Astrocyte of the cerebellum (primary cell): ENCODE measurements around the gene CTXN1.
"Not testable (repeated sequence)": the region's sequence is repeated elsewhere in the genome, so short reads cannot be mapped to it uniquely, and the experiment has no call there.

ENCODE experiments used
- DNase-seq: peaks from one replicate; pipeline ENCODE4 v3.0.0-alpha.2; 2011; ENCODE audit warnings: low read depth
- H3K4me3 ChIP-seq: 2 replicates; pipeline ENCODE4 v1.5.1; 2011; ENCODE audit warnings: mild to moderate bottlenecking, low read depth, low read length, moderate library complexity
- in situ Hi-C: cut with HindIII; loops from 2 replicates; pipeline ENCODE4 v1.10.0; 2017; ENCODE audit warnings: low sequenced_read_pairs
- TF ChIP-seq, protein P1 (sequence below): IDR thresholded peaks from 2 replicates; pipeline ENCODE4 v1.5.1; 2012; ENCODE audit warnings: low read length, low read depth, moderate library complexity, mild to moderate bottlenecking; ENCODE audit errors: missing control alignments

Gene CTXN1

DNA sequence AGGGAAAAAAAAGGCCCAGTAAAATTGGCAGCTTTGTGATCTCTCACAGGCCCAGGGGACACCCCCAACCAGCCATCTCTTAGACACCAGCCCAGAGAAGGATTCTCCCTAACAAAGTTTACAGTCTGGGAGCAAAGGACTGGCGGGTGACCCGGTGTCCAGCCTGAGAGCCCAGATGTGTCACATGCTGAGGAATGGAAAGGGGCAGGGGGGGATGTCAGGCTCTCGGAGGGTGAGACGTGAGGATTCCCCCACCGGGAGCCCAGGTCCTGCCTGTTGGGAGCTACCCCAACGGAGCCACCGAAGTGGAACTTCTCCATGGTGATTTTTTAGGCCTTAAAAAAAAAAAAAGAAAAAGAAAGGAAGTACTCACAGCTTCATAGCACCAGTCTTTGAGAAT, 4.8 kb upstream of the CTXN1 start:
- no peak overlapping the region for H3K4me3 ChIP-seq
- in situ Hi-C loops = no loop called here
- TF ChIP-seq, protein P1, sequence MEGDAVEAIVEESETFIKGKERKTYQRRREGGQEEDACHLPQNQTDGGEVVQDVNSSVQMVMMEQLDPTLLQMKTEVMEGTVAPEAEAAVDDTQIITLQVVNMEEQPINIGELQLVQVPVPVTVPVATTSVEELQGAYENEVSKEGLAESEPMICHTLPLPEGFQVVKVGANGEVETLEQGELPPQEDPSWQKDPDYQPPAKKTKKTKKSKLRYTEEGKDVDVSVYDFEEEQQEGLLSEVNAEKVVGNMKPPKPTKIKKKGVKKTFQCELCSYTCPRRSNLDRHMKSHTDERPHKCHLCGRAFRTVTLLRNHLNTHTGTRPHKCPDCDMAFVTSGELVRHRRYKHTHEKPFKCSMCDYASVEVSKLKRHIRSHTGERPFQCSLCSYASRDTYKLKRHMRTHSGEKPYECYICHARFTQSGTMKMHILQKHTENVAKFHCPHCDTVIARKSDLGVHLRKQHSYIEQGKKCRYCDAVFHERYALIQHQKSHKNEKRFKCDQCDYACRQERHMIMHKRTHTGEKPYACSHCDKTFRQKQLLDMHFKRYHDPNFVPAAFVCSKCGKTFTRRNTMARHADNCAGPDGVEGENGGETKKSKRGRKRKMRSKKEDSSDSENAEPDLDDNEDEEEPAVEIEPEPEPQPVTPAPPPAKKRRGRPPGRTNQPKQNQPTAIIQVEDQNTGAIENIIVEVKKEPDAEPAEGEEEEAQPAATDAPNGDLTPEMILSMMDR = no peak
- DNase-seq = no peak

DNA sequence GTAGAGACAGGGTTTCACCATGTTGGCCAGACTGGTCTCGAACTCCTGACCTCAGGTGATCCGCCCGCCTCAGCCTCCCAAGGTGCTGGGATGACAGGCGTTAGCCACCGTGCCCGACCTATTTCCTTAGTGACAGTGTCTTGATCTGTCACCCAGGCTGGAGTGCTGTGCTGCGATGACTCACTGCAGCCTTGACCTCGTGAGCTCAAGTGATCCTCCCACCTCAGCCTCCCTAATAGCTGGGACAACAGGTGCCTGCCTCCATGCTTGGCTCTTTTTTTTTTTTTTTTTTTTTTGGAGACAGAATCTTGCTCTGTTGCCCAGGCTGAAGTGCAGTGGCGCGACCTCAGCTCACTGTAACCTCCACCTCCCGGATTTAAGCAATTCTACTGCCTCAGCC, 4.1 kb upstream of the CTXN1 start:
- H3K4me3 ChIP-seq, DNase-seq, in situ Hi-C loops: not testable (repeated sequence)

DNA sequence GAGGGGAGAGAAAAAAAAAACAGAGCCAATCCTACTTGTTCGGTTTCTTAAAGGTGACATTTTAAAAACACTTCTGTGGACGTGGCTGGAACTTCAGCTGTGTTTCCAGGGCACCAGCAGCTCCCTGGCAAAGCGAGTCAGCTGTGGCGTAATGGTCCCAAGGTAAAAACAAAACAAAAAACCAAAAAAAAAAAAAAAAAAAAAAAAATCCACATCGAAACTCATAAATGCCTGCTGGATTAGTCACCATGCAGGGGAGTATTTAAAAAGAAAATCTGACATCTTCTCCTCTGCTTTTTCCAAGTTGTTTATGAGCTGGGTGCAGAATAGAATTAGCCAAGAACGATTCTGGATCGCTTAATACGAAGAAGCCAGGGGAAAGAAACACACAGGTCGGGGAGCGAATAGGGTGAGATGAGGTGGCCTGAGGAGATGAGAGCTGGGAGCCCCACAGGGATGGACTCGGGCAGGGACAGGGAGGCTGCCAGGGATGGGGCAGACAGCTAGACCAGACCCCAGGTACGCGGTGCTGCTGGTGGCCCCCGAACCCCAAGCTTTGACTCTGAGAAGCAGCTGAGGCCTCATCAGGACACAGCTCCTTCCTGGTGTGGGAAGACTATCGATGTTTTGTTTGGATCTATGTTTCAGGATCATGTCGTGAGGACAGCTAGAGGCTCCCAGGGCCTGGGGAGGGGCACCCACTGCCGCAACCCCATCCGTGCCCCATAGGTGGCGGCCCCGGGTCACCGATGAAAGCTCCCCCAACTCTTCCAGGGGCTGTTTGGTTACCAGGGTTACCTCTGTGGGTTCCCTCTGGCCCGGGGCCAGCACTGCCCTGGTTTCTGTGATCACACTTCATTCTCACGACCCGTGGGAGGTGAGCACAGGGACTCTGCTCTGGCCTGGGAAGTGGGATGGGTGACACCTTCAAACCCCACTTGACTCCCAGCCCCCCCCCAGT, 3.1 kb upstream of the CTXN1 start:
- TF ChIP-seq, protein P1 = peak; percentile 54
- DNase-seq = peak; percentile 76
- in situ Hi-C loops = no loop called here
- H3K4me3 ChIP-seq = no peak overlapping the region

DNA sequence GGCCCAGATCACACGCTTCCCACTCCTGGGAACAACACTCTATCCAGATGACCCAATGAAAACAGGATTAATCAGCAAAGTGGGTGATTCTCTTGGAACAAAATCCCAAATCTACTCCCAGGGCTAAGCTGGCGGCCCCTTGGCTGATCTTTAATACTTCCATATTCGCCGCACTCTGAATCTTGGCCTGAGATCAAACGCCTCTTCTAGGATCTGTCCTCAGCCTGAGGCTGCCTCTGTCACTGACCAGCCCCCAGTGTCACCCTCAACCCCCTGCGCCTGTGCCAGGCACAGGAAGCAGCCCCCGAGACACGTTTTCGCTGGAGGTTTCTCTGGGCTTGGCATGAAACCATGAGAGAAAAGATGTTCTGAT, 2.4 kb upstream of the CTXN1 start:
- H3K4me3 ChIP-seq = no peak overlapping the region
- TF ChIP-seq, protein P1 = no peak
- in situ Hi-C loops = no loop called here
- DNase-seq = no peak

DNA sequence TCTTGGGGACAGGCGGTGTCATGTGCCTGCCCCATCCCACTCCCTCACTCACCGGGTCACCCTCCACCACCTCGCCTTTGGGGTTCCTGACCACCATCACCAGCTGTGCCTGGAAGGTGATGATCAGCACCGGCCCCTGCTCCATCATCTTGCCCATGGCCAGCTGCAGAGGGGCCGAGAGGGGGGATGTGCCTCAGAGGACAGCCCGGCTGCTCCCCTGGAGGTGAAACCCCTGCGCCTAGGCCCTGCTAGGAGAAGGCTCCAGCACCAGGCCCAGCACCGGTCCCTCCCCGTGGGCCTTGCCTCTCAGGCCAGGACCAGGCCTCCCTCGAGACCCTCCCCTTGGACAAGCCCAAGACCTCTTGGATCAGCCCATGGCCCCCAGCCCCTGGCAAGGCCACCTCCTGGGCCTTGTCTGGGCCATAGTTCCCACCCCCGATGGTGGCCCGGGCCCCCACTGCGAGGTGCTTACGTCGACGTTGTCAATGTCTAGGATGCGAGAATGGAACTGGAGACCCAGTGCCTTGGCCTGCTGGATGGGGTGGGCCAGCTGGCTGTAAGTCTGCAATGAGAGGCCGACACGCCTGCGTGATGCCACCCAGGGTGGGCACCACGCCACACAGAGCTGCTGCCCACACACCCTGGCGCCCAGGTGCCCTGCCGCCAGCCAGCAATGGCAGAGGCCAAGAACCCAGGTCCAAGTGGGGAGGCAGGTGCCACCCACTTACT, 1.8 kb upstream of the CTXN1 start:
- TF ChIP-seq, protein P1 = no peak
- no peak overlapping the region for H3K4me3 ChIP-seq
- in situ Hi-C loops = no loop called here

DNA sequence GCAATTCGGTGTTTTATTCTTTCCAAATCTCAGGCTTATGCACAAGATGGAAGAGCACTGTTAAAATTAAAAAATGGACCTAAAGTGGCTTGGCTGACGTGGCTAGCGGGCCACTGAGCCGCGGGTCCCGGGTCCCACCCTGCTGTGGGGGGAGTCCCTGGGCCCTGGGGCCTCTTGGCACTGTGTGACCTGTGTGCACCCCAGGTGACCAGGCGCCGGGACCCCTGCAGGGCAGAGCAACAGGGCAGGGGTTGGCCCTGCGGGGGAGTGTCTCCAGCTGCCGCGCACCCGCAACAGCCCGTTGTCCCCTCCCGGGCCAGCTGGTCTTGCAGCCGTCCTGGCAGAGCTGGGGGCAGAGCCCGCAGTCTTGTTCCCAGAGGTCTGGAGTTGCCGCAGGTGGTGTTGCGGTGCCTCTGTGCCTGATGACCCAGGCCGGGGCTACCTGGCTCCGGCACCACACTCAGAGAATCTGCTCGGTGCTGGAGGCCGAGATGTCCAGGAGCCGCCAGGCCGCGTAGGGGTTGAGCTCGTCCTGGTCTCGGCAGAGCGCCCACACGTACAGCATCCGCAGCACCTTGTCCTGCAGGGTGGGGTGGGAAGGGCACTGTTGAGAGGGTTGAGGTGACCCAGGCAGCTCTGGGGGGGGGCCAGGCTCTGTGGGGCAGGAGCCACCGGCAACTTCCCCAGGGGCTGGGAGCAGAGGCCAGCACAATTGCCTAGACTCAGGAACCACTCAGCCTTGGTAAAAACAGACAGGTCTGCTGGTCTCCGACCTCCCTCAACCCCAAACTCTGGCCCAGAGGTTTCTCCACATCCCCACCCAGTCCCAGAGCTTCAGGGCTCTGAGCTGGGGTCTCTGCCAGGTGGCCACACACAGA, 1.0 kb upstream of the CTXN1 start:
- DNase-seq = no peak
- in situ Hi-C loops = no loop called here
- TF ChIP-seq, protein P1 = no peak
- no peak overlapping the region for H3K4me3 ChIP-seq

More for the DNA sequence above, 1.8 kb upstream of the CTXN1 start:
- no peak for DNase-seq
